ENCODE results near the gene VASN.

GRCh38 chr16:4345836-4346781, 25.5 kb upstream of the VASN start:
- no peak for TF ChIP-seq CTCF (conservative IDR thresholded peaks at IDR 0.05; ENCODE audit: low read length)
- TF ChIP-seq EZH2phosphoT487 (IDR thresholded peaks at IDR 0.05; ENCODE audit: borderline replicate concordance, low read depth, low read length) = no peak
